Testis (tissue), 3 donors: ENCODE data around the gene FGF6. TPM values are rescaled to one million over a fixed set of nuclear protein-coding genes. Genes with fewer than 3 reads are reported as not detected.
A peak's percentile ranks its signal among the peaks of the same experiment; 100 is the strongest.

Source experiments
- DNase-seq: peaks from one replicate; pipeline ENCODE4 v3.0.0-alpha.2; 2019
- H3K27ac ChIP-seq, 2 donors: fragments of 200-600 bp; sonication (generic); one replicate each; pipeline ENCODE4 v1.5.1; 2019
- H3K27me3 ChIP-seq: fragments of 200-600 bp; sonication (generic); one replicate; pipeline ENCODE4 v1.5.1; 2019
- H3K36me3 ChIP-seq: fragments of 200-600 bp; sonication (generic); one replicate; pipeline ENCODE4 v1.5.1; 2017; ENCODE audit warnings: low read depth; ENCODE audit errors: missing control alignments
- H3K4me1 ChIP-seq: fragments of 200-600 bp; sonication (generic); one replicate; pipeline ENCODE4 v1.5.1; 2019
- H3K4me3 ChIP-seq, 2 donors: fragments of 200-600 bp; sonication (generic); one replicate each; pipeline ENCODE4 v1.5.1; 2017 to 2019
- H3K9me3 ChIP-seq: fragments of 200-600 bp; sonication (generic); one replicate; pipeline ENCODE4 v1.5.1; 2017
- CTCF ChIP-seq, 3 experiments: fragments of 450-650 bp in 2 of 3; fragments of 200-600 bp in 1 of 3; sonication (generic) in 1 of 3; IDR thresholded peaks; one replicate each; pipeline ENCODE4 v1.5.1; 2016 to 2019; ENCODE audit warnings: antibody characterized with exemption in 3 of 3, mild to moderate bottlenecking in 2 of 3, moderate library complexity in 1 of 3
- POLR2A ChIP-seq: fragments of 450-650 bp; IDR thresholded peaks from one replicate; pipeline ENCODE4 v1.6.1; 2017; ENCODE audit warnings: antibody characterized with exemption, mild to moderate bottlenecking, moderate library complexity
- WGBS, 2 donors: methylation state at CpG; one replicate each; pipeline ENCODE4 v1.1.5; 2018; 5-methylcytosine and 5-hydroxymethylcytosine counted together
- intact Hi-C: fragments of 100-400 bp; cut with DNase I; formaldehyde crosslinking; loops from one replicate; pipeline ENCODE4 v1.15.1; 2023; ENCODE audit warnings: low total_unique reads
- polyA plus RNA-seq: library from polyadenylated mRNA; stranded (reverse); fragments of 350-450 nt; fragmentation: Illumina TruSeq; extraction: RNeasy Lipid Tissue Mini Kit (QIAGEN cat#74804); gene quantifications from one replicate; pipeline ENCODE4 v1.2.3, GENCODE V29; 2014; ENCODE audit warnings: low read depth, low replicate concordance; ENCODE audit not compliant: insufficient read depth
- total RNA-seq, 2 donors: library from RNA; depleted of rRNA; stranded (reverse); fragments of >200 nt; gene quantifications; one replicate each; pipeline ENCODE4 v1.2.3, GENCODE V29; 2016

Gene FGF6
- total and polyA plus RNA-seq, 3 donors from 2014 or later: not detected

GRCh38 chr12:4418913-4419312 is 26.7 kb downstream of the FGF6 start:
- Histone ChIP-seq H3K27ac (peak overlapping the region; percentile 41 to 87), H3K9me3 (no peaks in the 10 kb centered on the region), H3K4me1 (peaks cover under 1% of the 10 kb centered on the region), H3K36me3 (no peaks in the 10 kb centered on the region), H3K27me3 (no peaks in the 10 kb centered on the region), H3K4me3 (no peak overlapping the region)
- no peak for DNase-seq
- TF ChIP-seq POLR2A: no peak
- TF ChIP-seq CTCF (IDR thresholded peaks at IDR 0.05): no peak
- WGBS, 2 donors: 84 to 85% methylated on average over 5 of the region's 5 CpGs
- intact Hi-C loops: no loop called here

GRCh38 chr12:4417936-4418335 is 27.7 kb downstream of the FGF6 start:
- no peaks in the 10 kb centered on the region for H3K9me3 ChIP-seq
- H3K36me3 ChIP-seq: no peaks in the 10 kb centered on the region
- no peak for DNase-seq
- TF ChIP-seq CTCF (IDR thresholded peaks at IDR 0.05): no peak
- no peak for TF ChIP-seq POLR2A
- H3K27me3 ChIP-seq: no peaks in the 10 kb centered on the region
- intact Hi-C loops: no loop called here
- H3K4me3 ChIP-seq: no peak overlapping the region
- peak overlapping the region; percentile 41 to 87 for H3K27ac ChIP-seq
- no peaks in the 10 kb centered on the region for H3K4me1 ChIP-seq
- WGBS, 2 donors: 32 to 43% methylated on average over 5 of the region's 5 CpGs

GRCh38 chr12:4417455-4417854 is 28.2 kb downstream of the FGF6 start:
- no peaks in the 10 kb centered on the region for H3K9me3 ChIP-seq
- TF ChIP-seq POLR2A: no peak
- peak overlapping the region; percentile 41 to 87 for H3K27ac ChIP-seq
- no peaks in the 10 kb centered on the region for H3K27me3 ChIP-seq
- DNase-seq: peak; percentile 28
- no peaks in the 10 kb centered on the region for H3K4me1 ChIP-seq
- 32 to 44% methylated on average over 3 to 6 of the region's 6 CpGs for WGBS, 2 donors
- no peak overlapping the region for H3K4me3 ChIP-seq
- H3K36me3 ChIP-seq: no peaks in the 10 kb centered on the region
- intact Hi-C loops: no loop called here

GRCh38 chr12:4416276-4416675 is 29.3 kb downstream of the FGF6 start:
- Histone ChIP-seq H3K4me3 (no peak overlapping the region), H3K9me3 (no peaks in the 10 kb centered on the region), H3K27ac (no peak overlapping the region), H3K27me3 (no peaks in the 10 kb centered on the region), H3K36me3 (no peaks in the 10 kb centered on the region), H3K4me1 (no peaks in the 10 kb centered on the region)
- 84 to 87% methylated on average over 8 of the region's 8 CpGs for WGBS, 2 donors
- no peak for TF ChIP-seq CTCF (IDR thresholded peaks at IDR 0.05)
- no peak for TF ChIP-seq POLR2A
- DNase-seq: no peak
- intact Hi-C loops: no loop called here

- Histone ChIP-seq H3K27ac (no peak overlapping the region), H3K36me3 (no peaks in the 10 kb centered on the region), H3K27me3 (no peaks in the 10 kb centered on the region), H3K4me1 (no peaks in the 10 kb centered on the region), H3K4me3 (no peak overlapping the region), H3K9me3 (no peaks in the 10 kb centered on the region)
- DNase-seq: no peak
- intact Hi-C loops: no loop called here
- no peak for TF ChIP-seq CTCF (IDR thresholded peaks at IDR 0.05)
- TF ChIP-seq POLR2A: no peak
- 73 to 89% methylated on average over 1 of the region's 1 CpG for WGBS, 2 donors
These were observed 33.1 kb downstream of the FGF6 start for GRCh38 chr12:4412465-4412864.
